GM12878 (cell line): ENCODE measurements around the gene PVALEF. TPM values are rescaled to one million over a fixed set of nuclear protein-coding genes. Genes with fewer than 3 reads are reported as not detected.

ENCODE experiments used
- ATAC-seq: fragments of 200-7000 bp; cut with Tn5 transposase; 3 replicates; pipeline ENCODE4 v1.9.1; 2020; ENCODE audit warnings: mild to moderate bottlenecking, moderate library complexity
- BruUV-seq: library from RNA; stranded (reverse); fragments of 400-500 nt; replicated peaks from 2 replicates; lab custom pipeline; 2021; lab: Mats Ljungman, UMichigan
- CTCF ChIA-PET: fragments of 300-600 bp; sonication (Branson Sonifier 250); formaldehyde crosslinking; extraction: SDS; loops from one replicate; lab custom pipeline; 2021; ENCODE audit warnings: inconsistent platforms; lab: Yijun Ruan, JAX
- POLR2A ChIA-PET: fragments of 350-600 bp; formaldehyde crosslinking; extraction: SDS; loops from one replicate; lab custom pipeline; 2021; ENCODE audit warnings: inconsistent platforms; lab: Charles Lee
- RAD21 ChIA-PET: fragments of 300-600 bp; sonication (Branson Sonifier 250); formaldehyde crosslinking; loops from one replicate; lab custom pipeline; 2023; ENCODE audit warnings: antibody characterized with exemption; ENCODE audit not compliant: unreplicated experiment; lab: Charles Lee
- SMC1A ChIA-PET: fragments of 300-600 bp; sonication (Branson Sonifier 250); formaldehyde crosslinking; loops from one replicate; lab custom pipeline; 2023; ENCODE audit not compliant: unreplicated experiment, uncharacterized antibody; lab: Charles Lee
- DNase-seq: peaks from one replicate; pipeline ENCODE4 v3.0.0-alpha.2; 2011; ENCODE audit warnings: low read depth, low spot score
- FAIRE-seq: peaks from 3 replicates; lab custom pipeline; 2011; peaks lifted over from hg19 to GRCh38; lab: Jason Lieb, UNC
- H2AFZ ChIP-seq: 2 replicates; pipeline ENCODE4 v1.6.0; 2011; ENCODE audit warnings: low read depth, low read length, control low read depth; ENCODE audit not compliant: control insufficient read depth
- H3K27ac ChIP-seq: 2 replicates; pipeline ENCODE4 v1.5.1; 2011; ENCODE audit warnings: control low read depth; ENCODE audit not compliant: control insufficient read depth, insufficient read depth
- H3K27me3 ChIP-seq, 2 experiments: replicated peaks in 1 of 2; 2 replicates each; pipeline versions ENCODE4 v1.6.0 to v1.6.1; 2011; ENCODE audit warnings: low read length in 1 of 2; ENCODE audit not compliant: control insufficient read depth in 2 of 2, insufficient read depth in 2 of 2
- H3K36me3 ChIP-seq, 2 experiments: 2 replicates each; pipeline ENCODE4 v1.5.1; 2011; ENCODE audit warnings: low read length in 1 of 2; ENCODE audit not compliant: control insufficient read depth in 2 of 2, insufficient read depth in 2 of 2
- H3K4me1 ChIP-seq: 2 replicates; pipeline ENCODE4 v1.6.1; 2011; ENCODE audit warnings: mild to moderate bottlenecking, low read length, moderate library complexity, mixed read lengths; ENCODE audit not compliant: control insufficient read depth, insufficient read depth
- H3K4me2 ChIP-seq: 2 replicates; pipeline ENCODE4 v1.6.0; 2011; ENCODE audit warnings: control low read depth; ENCODE audit not compliant: control insufficient read depth, insufficient read depth
- H3K4me3 ChIP-seq: fragments of 200-600 bp; sonication (generic); 2 replicates; pipeline ENCODE4 v1.5.1; 2016
- H3K79me2 ChIP-seq: 2 replicates; pipeline ENCODE4 v1.6.0; 2011; ENCODE audit warnings: low read length; ENCODE audit not compliant: control insufficient read depth, insufficient read depth
- H3K9ac ChIP-seq: 2 replicates; pipeline ENCODE4 v1.8.0; 2011; ENCODE audit warnings: low read length, control low read depth, mixed read lengths; ENCODE audit not compliant: control insufficient read depth, insufficient read depth
- H3K9me3 ChIP-seq: replicated peaks from 3 replicates; pipeline ENCODE4 v1.5.1; 2011; ENCODE audit warnings: mild to moderate bottlenecking, low read length; ENCODE audit not compliant: control insufficient read depth, insufficient read depth
- H4K20me1 ChIP-seq: 2 replicates; pipeline ENCODE4 v1.6.0; 2011; ENCODE audit not compliant: control insufficient read depth, insufficient read depth
- ATF2 ChIP-seq: IDR thresholded peaks from 2 replicates; pipeline ENCODE4 v1.6.1; 2012; ENCODE audit warnings: low read length, inconsistent platforms
- BHLHE40 ChIP-seq, 2 experiments: fragments of 450-650 bp in 1 of 2; IDR thresholded peaks; 2 replicates each; pipeline ENCODE4 v1.6.1; 2011 to 2017; ENCODE audit warnings: low read depth in 2 of 2, borderline replicate concordance in 1 of 2, improper control_type of control experiment in 1 of 2, low read length in 1 of 2, mild to moderate bottlenecking in 1 of 2
- CEBPZ ChIP-seq: fragments of 150-350 bp; IDR thresholded peaks from 2 replicates; pipeline ENCODE4 v1.6.1; 2016; ENCODE audit warnings: low read depth, low read length
- HCFC1 ChIP-seq: fragments of 150-350 bp; IDR thresholded peaks from 2 replicates; pipeline ENCODE4 v1.6.1; 2014; ENCODE audit warnings: low read length
- MLLT1 ChIP-seq: fragments of 450-650 bp; IDR thresholded peaks from 2 replicates; pipeline ENCODE4 v1.6.1; 2016; ENCODE audit warnings: mild to moderate bottlenecking
- MYC ChIP-seq: IDR thresholded peaks from 2 replicates; pipeline ENCODE4 v1.6.1; 2011; ENCODE audit warnings: mild to moderate bottlenecking, low read length, moderate library complexity, inconsistent platforms; ENCODE audit not compliant: insufficient read depth, insufficient replicate concordance, insufficient read length, severe bottlenecking
- RAD51 ChIP-seq: fragments of 450-650 bp; IDR thresholded peaks from 2 replicates; pipeline ENCODE4 v1.6.1; 2016; ENCODE audit warnings: moderate library complexity, mild to moderate bottlenecking, inconsistent platforms
- RUNX3 ChIP-seq: IDR thresholded peaks from 2 replicates; pipeline ENCODE4 v1.6.1; 2012; ENCODE audit warnings: low read length, inconsistent platforms
- TAF1 ChIP-seq: IDR thresholded peaks from 2 replicates; pipeline ENCODE4 v1.6.1; 2011; ENCODE audit warnings: mild to moderate bottlenecking, low read depth, low read length, borderline replicate concordance
- whole genome bisulfite sequencing: methylation state at CpG from one replicate; pipeline ENCODE4 v1.1.6; 2016; ENCODE audit warnings: low lambda C conversion rate; ENCODE audit not compliant: insufficient replicate concordance, insufficient coverage; ENCODE audit errors: missing lambda C conversion rate; 5-methylcytosine and 5-hydroxymethylcytosine counted together
- in situ Hi-C: fragments of 300-500 bp; cut with MboI; formaldehyde crosslinking; loops from 9 replicates; pipeline ENCODE4 v1.14.3; 2018; ENCODE audit warnings: mixed read lengths
- intact Hi-C: fragments of 100-400 bp; cut with micrococcal nuclease; formaldehyde crosslinking; loops from one replicate; pipeline ENCODE4 v1.14.2; 2022; ENCODE audit not compliant: unreplicated experiment
- polyA plus RNA-seq, 11 experiments: library from polyadenylated mRNA; depleted of rRNA in 4 of 11; unstranded in 6 of 11; stranded (reverse) in 5 of 11; fragments of >200 nt; fragmentation: Nextera tagmentation in 4 of 11; fragmentation: Illumina TruSeq in 1 of 11; extraction: Ambion mirVana in 4 of 11; extraction: Trizol in 1 of 11; gene quantifications; 1 replicate in 1 of 11; 2 replicates in 10 of 11; pipeline versions ENCODE4 v1.2.1 to v1.2.3, GENCODE V29; 2011 to 2016; ENCODE audit warnings: inconsistent platforms in 2 of 11, missing spikeins in 2 of 11, low read depth in 1 of 11
- total RNA-seq, 4 experiments: library from RNA; depleted of rRNA in 3 of 4; stranded (reverse); fragments of >200 nt in 3 of 4; fragmentation: Illumina TruSeq in 1 of 4; extraction: Trizol in 1 of 4; gene quantifications; 2 replicates each; pipeline versions ENCODE4 v1.2.1 to v1.2.3, GENCODE V29; 2013 to 2021

The PVALEF gene
- total and polyA plus RNA-seq, 10 of the 15 experiments (the other 5 are each of a cell fraction or from before 2014, with no cell fraction given), result not detected

- no peak for ATAC-seq
- intact Hi-C loops, result no loop called here
- H3K27me3 ChIP-seq, result no peaks in the 10 kb centered on the region
- no peak overlapping the region for H3K4me2 ChIP-seq
- H3K4me1 ChIP-seq, result no peaks in the 10 kb centered on the region
- SMC1A ChIA-PET, result interaction anchor here (1.2 kb wide), 1 partner anchor 24 kb away, joined by 3 read pairs; the partner anchor contains the start of gene CEP131
- in situ Hi-C loops, result no loop called here
- 91% methylated on average over 22 of the region's 22 CpGs for WGBS
- no TSS peak for BruUV-seq
- CTCF ChIA-PET, result interaction anchor here (0.7 to 0.9 kb wide), 2 partner anchors 42 to 286 kb away, joined by 3 read pairs; no protein-coding TSS in a partner anchor
- no peaks in the 10 kb centered on the region for H3K79me2 ChIP-seq
- H3K4me3 ChIP-seq, result no peak overlapping the region
- H3K9ac ChIP-seq, result no peak overlapping the region
- no peak overlapping the region for H3K27ac ChIP-seq
- POLR2A ChIA-PET, result no interaction called here
- no peaks in the 10 kb centered on the region for H3K9me3 ChIP-seq
- DNase-seq, result no peak
- H4K20me1 ChIP-seq, result no peaks in the 10 kb centered on the region
- no peak overlapping the region for H2AFZ ChIP-seq
- TF ChIP-seq BHLHE40 (IDR thresholded peaks at IDR 0.05; ENCODE audit: borderline replicate concordance in 1 of 2, low read depth in 2 of 2, low read length in 1 of 2) (no peak), TAF1 (no peak), MYC (no peak), RAD51 (no peak), HCFC1 (no peak), ATF2 (no peak), RUNX3 (no peak), MLLT1 (no peak), CEBPZ (no peak)
- RAD21 ChIA-PET, result no interaction called here
- peaks cover 4 to 7% of the 10 kb centered on the region in 2 experiments; a peak in 2 of 4 replicates for H3K36me3 ChIP-seq
- no peak for FAIRE-seq
Measured at GRCh38 chr17:81198826-81199481, 33.6 kb downstream of the PVALEF start.
